D721Med (cell line): ENCODE results near the gene BTNL9.
"Not testable (repeated sequence)": the region's sequence is repeated elsewhere in the genome, so short reads cannot be mapped to it uniquely, and the experiment has no call there.

Experiments used
- DNase-seq: peaks from one replicate; pipeline ENCODE4 v3.0.0; 2011; ENCODE audit warnings: low spot score; ENCODE audit not compliant: insufficient read length
- FAIRE-seq: peaks from 2 replicates; lab custom pipeline; 2011; peaks lifted over from hg19 to GRCh38; lab: Jason Lieb, UNC
- TF ChIP-seq, protein P1 (sequence below): IDR thresholded peaks from 2 replicates; pipeline ENCODE4 v1.5.1; 2012; ENCODE audit warnings: mild to moderate bottlenecking, control low read depth; ENCODE audit not compliant: insufficient read depth; ENCODE audit errors: missing control alignments

Gene BTNL9

GRCh38 chr5:181044093-181044599 lies 4.1 kb downstream of the BTNL9 start:
- FAIRE-seq: no peak
- no peak for DNase-seq
- TF ChIP-seq, protein P1, sequence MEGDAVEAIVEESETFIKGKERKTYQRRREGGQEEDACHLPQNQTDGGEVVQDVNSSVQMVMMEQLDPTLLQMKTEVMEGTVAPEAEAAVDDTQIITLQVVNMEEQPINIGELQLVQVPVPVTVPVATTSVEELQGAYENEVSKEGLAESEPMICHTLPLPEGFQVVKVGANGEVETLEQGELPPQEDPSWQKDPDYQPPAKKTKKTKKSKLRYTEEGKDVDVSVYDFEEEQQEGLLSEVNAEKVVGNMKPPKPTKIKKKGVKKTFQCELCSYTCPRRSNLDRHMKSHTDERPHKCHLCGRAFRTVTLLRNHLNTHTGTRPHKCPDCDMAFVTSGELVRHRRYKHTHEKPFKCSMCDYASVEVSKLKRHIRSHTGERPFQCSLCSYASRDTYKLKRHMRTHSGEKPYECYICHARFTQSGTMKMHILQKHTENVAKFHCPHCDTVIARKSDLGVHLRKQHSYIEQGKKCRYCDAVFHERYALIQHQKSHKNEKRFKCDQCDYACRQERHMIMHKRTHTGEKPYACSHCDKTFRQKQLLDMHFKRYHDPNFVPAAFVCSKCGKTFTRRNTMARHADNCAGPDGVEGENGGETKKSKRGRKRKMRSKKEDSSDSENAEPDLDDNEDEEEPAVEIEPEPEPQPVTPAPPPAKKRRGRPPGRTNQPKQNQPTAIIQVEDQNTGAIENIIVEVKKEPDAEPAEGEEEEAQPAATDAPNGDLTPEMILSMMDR: no peak

DNA sequence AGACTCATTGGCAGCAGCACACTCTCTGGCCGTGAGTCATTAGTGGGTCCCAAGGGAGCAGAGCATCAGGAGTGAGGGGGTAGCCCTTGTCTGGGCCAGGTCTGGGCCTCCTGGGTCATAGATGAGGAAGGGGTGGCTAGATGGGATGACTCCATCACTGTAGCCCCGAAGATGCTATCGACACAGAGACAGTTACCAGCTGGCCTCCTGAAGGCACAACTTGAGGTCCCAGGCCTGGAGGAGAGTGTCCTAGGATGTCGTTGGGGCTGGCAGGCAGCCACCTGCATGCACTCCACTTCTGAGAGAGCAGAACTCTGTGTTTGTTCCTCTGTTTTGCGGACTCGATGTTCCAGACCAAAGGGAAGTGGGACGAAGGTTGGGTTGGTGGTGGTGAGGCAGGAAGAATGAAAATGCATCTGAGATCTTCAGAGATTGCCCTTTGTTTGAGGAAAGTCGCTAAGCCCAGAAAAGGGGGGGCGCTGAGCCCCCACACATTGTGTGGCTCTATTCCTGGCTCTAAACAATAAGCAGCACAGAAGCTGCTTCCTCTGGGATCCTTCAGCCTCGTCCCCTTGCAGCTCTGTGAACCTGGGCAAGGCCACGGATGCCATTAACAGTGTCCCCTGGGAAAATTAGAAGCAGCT lies 4.7 kb downstream of the BTNL9 start:
- DNase-seq (no peak), FAIRE-seq (no peak)
- TF ChIP-seq, protein P1: no peak

DNA sequence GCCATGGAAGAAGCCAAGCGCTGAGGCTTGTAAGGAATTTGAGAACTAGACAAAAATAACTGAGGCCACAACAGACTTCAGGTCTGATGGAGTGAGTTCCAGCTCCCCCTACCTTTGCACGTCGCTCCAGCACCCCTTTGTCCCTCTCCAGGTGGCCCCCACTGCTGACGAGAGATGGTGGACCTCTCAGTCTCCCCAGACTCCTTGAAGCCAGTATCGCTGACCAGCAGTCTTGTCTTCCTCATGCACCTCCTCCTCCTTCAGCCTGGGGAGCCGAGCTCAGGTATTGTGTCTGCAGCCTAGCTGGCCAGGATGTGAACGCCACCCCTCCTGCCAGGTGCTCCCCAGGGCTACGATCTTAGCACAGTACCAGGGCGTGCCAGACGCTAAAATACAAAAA lies 5.2 kb downstream of the BTNL9 start:
- DNase-seq: no peak
- TF ChIP-seq, protein P1: no peak

GRCh38 chr5:181045857-181046256 lies 5.8 kb downstream of the BTNL9 start:
- DNase-seq, FAIRE-seq: not testable (repeated sequence)

More for the DNA sequence above, 5.2 kb downstream of the BTNL9 start:
- FAIRE-seq: no peak

- no peak for FAIRE-seq
- TF ChIP-seq, protein P1: no peak
Measured at GRCh38 chr5:181047288-181047687, 7.2 kb downstream of the BTNL9 start.

GRCh38 chr5:181047921-181048320 lies 7.9 kb downstream of the BTNL9 start:
- TF ChIP-seq, protein P1: no peak
- FAIRE-seq (no peak), DNase-seq (no peak)

More at GRCh38 chr5:181047288-181047687, 7.2 kb downstream of the BTNL9 start:
- DNase-seq: no peak

- DNase-seq (no peak), FAIRE-seq (no peak)
- TF ChIP-seq, protein P1: no peak
Measured at GRCh38 chr5:181050016-181050415, 9.9 kb downstream of the BTNL9 start.
